NCI-H748 treated with DMSO at 0.1 percent for 48 hours (cell line): ENCODE data around the gene SORCS3.

Experiments
- DNase-seq: peaks from one replicate; lab custom pipeline; 2025; lab: John Stamatoyannopoulos, UW

Gene SORCS3

GRCh38 chr10:104646146-104646545 lies 5.1 kb downstream of the SORCS3 start:
- DNase-seq: no peak

- no peak for DNase-seq
These were observed 7.3 kb downstream of the SORCS3 start for GRCh38 chr10:104648421-104648820.

- no peak for DNase-seq
These were observed 9.0 kb downstream of the SORCS3 start for GRCh38 chr10:104650072-104650471.

GRCh38 chr10:104650635-104651331 lies 9.7 kb downstream of the SORCS3 start:
- DNase-seq: no peak

GRCh38 chr10:104657036-104657435 lies 15.9 kb downstream of the SORCS3 start:
- DNase-seq: no peak

GRCh38 chr10:104657457-104657856 lies 16.4 kb downstream of the SORCS3 start:
- no peak for DNase-seq

- no peak for DNase-seq
These were observed 17.0 kb downstream of the SORCS3 start for GRCh38 chr10:104658067-104658466.

- DNase-seq: no peak
These were observed 18.7 kb downstream of the SORCS3 start for GRCh38 chr10:104659809-104660208.

GRCh38 chr10:104663076-104663475 lies 22.0 kb downstream of the SORCS3 start:
- DNase-seq: no peak

GRCh38 chr10:104663563-104663962 lies 22.5 kb downstream of the SORCS3 start:
- no peak for DNase-seq

- no peak for DNase-seq
These were observed 23.1 kb downstream of the SORCS3 start for GRCh38 chr10:104664205-104664604.

- no peak for DNase-seq
These were observed 24.1 kb downstream of the SORCS3 start for GRCh38 chr10:104665174-104665573.

GRCh38 chr10:104666106-104666505 lies 25.0 kb downstream of the SORCS3 start:
- DNase-seq: no peak

GRCh38 chr10:104676874-104677273 lies 35.8 kb downstream of the SORCS3 start:
- no peak for DNase-seq

- no peak for DNase-seq
These were observed 37.6 kb downstream of the SORCS3 start for GRCh38 chr10:104678658-104679057.

GRCh38 chr10:104680467-104681401 lies 39.6 kb downstream of the SORCS3 start:
- DNase-seq: no peak

GRCh38 chr10:104681485-104681884 lies 40.4 kb downstream of the SORCS3 start:
- no peak for DNase-seq

GRCh38 chr10:104683567-104683966 lies 42.5 kb downstream of the SORCS3 start:
- DNase-seq: no peak

GRCh38 chr10:104686829-104687228 lies 45.7 kb downstream of the SORCS3 start:
- DNase-seq: no peak

- no peak for DNase-seq
These were observed 47.4 kb downstream of the SORCS3 start for GRCh38 chr10:104688251-104689042.

- DNase-seq: no peak
These were observed 48.0 kb downstream of the SORCS3 start for GRCh38 chr10:104689105-104689504.

- no peak for DNase-seq
These were observed 48.5 kb downstream of the SORCS3 start for GRCh38 chr10:104689547-104689946.
